GM23338 (cell line): ENCODE data around the gene SNX14.

Source experiments
- EZH2 ChIP-seq: fragments of 200-600 bp; sonication (generic); IDR thresholded peaks from one replicate; pipeline ENCODE4 v1.8.0; 2017; ENCODE audit warnings: antibody characterized with exemption, mild to moderate bottlenecking, low read depth; ENCODE audit not compliant: unreplicated experiment
- EZH2phosphoT487 ChIP-seq: fragments of 200-600 bp; sonication (generic); IDR thresholded peaks from one replicate; pipeline ENCODE4 v1.8.1; 2018; ENCODE audit warnings: antibody characterized with exemption; ENCODE audit not compliant: unreplicated experiment
- JUNB ChIP-seq: IDR thresholded peaks from one replicate; pipeline ENCODE4 v1.6.1; 2016; ENCODE audit warnings: antibody characterized with exemption; ENCODE audit not compliant: unreplicated experiment
- POLR2AphosphoS5 ChIP-seq: IDR thresholded peaks from 2 replicates; pipeline ENCODE4 v1.6.1; 2016; ENCODE audit warnings: antibody characterized with exemption, low read depth
- TF ChIP-seq, protein P1 (sequence below), 2 experiments: fragments of 200-600 bp in 1 of 2; sonication (generic) in 1 of 2; conservative IDR thresholded peaks; 2 replicates each; pipeline versions ENCODE4 v1.5.1 to v1.6.1; 2016 to 2017; ENCODE audit warnings: antibody characterized with exemption in 2 of 2, low read depth in 2 of 2, mild to moderate bottlenecking in 2 of 2, moderate library complexity in 1 of 2
- TF ChIP-seq, protein P2 (sequence below): IDR thresholded peaks from one replicate; pipeline ENCODE4 v1.6.1; 2018; ENCODE audit warnings: antibody characterized with exemption; ENCODE audit not compliant: unreplicated experiment

GRCh38 chr6:85552652-85553051 is 41.0 kb downstream of the SNX14 start:
- no peak for TF ChIP-seq EZH2phosphoT487
- no peak for TF ChIP-seq JUNB
- TF ChIP-seq, protein P1, sequence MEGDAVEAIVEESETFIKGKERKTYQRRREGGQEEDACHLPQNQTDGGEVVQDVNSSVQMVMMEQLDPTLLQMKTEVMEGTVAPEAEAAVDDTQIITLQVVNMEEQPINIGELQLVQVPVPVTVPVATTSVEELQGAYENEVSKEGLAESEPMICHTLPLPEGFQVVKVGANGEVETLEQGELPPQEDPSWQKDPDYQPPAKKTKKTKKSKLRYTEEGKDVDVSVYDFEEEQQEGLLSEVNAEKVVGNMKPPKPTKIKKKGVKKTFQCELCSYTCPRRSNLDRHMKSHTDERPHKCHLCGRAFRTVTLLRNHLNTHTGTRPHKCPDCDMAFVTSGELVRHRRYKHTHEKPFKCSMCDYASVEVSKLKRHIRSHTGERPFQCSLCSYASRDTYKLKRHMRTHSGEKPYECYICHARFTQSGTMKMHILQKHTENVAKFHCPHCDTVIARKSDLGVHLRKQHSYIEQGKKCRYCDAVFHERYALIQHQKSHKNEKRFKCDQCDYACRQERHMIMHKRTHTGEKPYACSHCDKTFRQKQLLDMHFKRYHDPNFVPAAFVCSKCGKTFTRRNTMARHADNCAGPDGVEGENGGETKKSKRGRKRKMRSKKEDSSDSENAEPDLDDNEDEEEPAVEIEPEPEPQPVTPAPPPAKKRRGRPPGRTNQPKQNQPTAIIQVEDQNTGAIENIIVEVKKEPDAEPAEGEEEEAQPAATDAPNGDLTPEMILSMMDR (conservative IDR thresholded peaks at IDR 0.05; ENCODE audit: low read depth in 2 of 2): no peak
- TF ChIP-seq EZH2: no peak
- TF ChIP-seq, protein P2, sequence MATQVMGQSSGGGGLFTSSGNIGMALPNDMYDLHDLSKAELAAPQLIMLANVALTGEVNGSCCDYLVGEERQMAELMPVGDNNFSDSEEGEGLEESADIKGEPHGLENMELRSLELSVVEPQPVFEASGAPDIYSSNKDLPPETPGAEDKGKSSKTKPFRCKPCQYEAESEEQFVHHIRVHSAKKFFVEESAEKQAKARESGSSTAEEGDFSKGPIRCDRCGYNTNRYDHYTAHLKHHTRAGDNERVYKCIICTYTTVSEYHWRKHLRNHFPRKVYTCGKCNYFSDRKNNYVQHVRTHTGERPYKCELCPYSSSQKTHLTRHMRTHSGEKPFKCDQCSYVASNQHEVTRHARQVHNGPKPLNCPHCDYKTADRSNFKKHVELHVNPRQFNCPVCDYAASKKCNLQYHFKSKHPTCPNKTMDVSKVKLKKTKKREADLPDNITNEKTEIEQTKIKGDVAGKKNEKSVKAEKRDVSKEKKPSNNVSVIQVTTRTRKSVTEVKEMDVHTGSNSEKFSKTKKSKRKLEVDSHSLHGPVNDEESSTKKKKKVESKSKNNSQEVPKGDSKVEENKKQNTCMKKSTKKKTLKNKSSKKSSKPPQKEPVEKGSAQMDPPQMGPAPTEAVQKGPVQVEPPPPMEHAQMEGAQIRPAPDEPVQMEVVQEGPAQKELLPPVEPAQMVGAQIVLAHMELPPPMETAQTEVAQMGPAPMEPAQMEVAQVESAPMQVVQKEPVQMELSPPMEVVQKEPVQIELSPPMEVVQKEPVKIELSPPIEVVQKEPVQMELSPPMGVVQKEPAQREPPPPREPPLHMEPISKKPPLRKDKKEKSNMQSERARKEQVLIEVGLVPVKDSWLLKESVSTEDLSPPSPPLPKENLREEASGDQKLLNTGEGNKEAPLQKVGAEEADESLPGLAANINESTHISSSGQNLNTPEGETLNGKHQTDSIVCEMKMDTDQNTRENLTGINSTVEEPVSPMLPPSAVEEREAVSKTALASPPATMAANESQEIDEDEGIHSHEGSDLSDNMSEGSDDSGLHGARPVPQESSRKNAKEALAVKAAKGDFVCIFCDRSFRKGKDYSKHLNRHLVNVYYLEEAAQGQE: no peak
- no peak for TF ChIP-seq POLR2AphosphoS5
